Nephron (organoid): ENCODE data around the gene MPPED1.

Source experiments
- H3K27ac Mint-ChIP-seq, 3 experiments: 2 replicates each; pipeline ENCODE4 v1.8.0; 2020; ENCODE audit warnings: mixed read lengths in 3 of 3, mild to moderate bottlenecking in 2 of 3, moderate library complexity in 1 of 3
- H3K27me3 Mint-ChIP-seq: 2 replicates; pipeline ENCODE4 v1.8.0; 2021; ENCODE audit warnings: low read depth, mild to moderate bottlenecking, moderate library complexity, mixed read lengths
- H3K36me3 Mint-ChIP-seq: 2 replicates; pipeline ENCODE4 v1.8.0; 2020; ENCODE audit warnings: low read depth, mixed read lengths
- H3K4me1 Mint-ChIP-seq: 2 replicates; pipeline ENCODE4 v1.8.0; 2020; ENCODE audit warnings: mixed read lengths
- H3K4me3 Mint-ChIP-seq, 3 experiments: 2 replicates each; pipeline ENCODE4 v1.8.0; 2020; ENCODE audit warnings: mild to moderate bottlenecking in 3 of 3, mixed read lengths in 3 of 3, moderate library complexity in 2 of 3
- H3K9me3 Mint-ChIP-seq: 2 replicates; pipeline ENCODE4 v1.8.0; 2020; ENCODE audit warnings: mixed read lengths
- CTCF ChIP-seq, 3 experiments: fragments of 200-600 bp; sonication (generic); IDR thresholded peaks; one replicate each; pipeline ENCODE4 v1.5.0; 2021; ENCODE audit warnings: antibody characterized with exemption in 3 of 3; ENCODE audit not compliant: unreplicated experiment in 3 of 3

The MPPED1 gene

GRCh38 chr22:43471606-43472135, 59.9 kb downstream of the MPPED1 start:
- Mint-ChIP-seq H3K9me3 (no peaks in the 10 kb centered on the region), H3K27ac (no peak overlapping the region), H3K4me1 (peaks cover 9% of the 10 kb centered on the region), H3K4me3 (no peak overlapping the region), H3K36me3 (no peaks in the 10 kb centered on the region), H3K27me3 (peaks cover 21% of the 10 kb centered on the region)
- no peak for TF ChIP-seq CTCF (IDR thresholded peaks at IDR 0.05; ENCODE audit: unreplicated experiment in 3 of 3)

DNA sequence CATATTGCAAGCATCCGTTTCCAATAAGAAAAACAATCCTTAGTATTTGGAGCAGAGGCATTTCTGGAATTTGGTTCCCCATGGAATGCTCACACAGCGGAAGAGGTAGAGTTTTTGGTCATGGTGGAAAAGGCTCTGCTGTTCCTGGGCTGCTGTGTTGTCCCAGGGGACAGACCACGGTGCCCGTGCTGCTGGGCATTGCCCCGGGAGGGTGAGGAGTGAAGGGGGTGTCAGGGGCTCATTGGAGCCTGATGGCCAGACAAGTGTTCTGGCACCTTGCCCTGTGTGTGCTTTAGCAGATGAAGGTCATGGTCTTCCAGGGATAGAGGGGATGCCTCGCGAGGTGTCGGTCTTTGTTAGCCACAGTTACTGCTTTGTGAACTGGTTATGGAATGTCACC, 61.2 kb downstream of the MPPED1 start:
- Mint-ChIP-seq H3K4me1 (no peaks in the 10 kb centered on the region), H3K27me3 (peaks cover 17% of the 10 kb centered on the region), H3K27ac (no peak overlapping the region), H3K4me3 (no peak overlapping the region), H3K36me3 (no peaks in the 10 kb centered on the region), H3K9me3 (no peaks in the 10 kb centered on the region)
- no peak for TF ChIP-seq CTCF (IDR thresholded peaks at IDR 0.05; ENCODE audit: unreplicated experiment in 3 of 3)

GRCh38 chr22:43473441-43473840, 61.6 kb downstream of the MPPED1 start:
- Mint-ChIP-seq H3K4me3 (no peak overlapping the region), H3K27ac (no peak overlapping the region), H3K4me1 (no peaks in the 10 kb centered on the region), H3K9me3 (no peaks in the 10 kb centered on the region), H3K36me3 (no peaks in the 10 kb centered on the region), H3K27me3 (peaks cover 16% of the 10 kb centered on the region)
- no peak for TF ChIP-seq CTCF (IDR thresholded peaks at IDR 0.05; ENCODE audit: unreplicated experiment in 3 of 3)

DNA sequence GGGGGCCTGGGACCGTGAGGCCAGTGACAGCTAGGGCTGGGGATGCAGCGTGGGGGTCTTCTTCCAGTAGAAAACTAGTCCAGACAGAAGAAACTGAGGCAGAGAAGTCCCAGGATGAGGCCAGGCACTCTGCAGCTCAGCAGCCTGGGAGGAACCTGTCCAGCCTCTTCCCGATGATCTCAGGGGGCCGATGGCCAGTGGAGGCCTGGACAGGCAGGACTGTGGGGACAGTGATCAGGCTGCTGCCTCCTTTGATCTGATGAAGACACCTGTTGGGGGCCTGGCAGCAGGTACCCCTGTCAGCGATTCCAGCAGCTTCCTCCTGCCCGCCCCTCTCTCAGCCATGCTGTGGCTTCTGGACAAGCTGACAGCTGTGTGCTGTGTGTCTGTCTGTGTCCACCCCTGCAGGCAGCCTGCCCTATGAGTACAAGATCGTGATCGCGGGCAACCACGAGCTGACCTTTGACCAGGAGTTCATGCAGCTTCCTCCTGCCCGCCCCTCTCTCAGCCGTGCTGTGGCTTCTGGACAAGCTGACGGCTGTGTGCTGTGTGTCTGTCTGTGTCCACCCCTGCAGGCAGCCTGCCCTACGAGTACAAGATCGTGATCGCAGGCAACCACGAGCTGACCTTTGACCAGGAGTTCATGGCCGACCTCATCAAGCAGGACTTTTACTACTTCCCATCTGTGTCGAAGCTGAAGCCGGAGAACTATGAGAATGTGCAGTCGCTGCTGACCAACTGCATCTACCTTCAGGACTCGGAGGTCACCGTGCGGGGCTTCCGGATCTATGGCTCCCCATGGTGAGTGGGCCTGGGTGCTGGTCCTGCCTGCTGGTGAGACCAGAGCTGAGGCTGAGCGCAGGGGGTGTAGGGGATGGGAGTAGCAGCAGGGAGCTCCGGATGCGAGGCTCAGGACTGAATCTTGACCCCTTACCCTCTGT, 62.6 kb downstream of the MPPED1 start:
- Mint-ChIP-seq H3K9me3 (no peaks in the 10 kb centered on the region), H3K27me3 (peaks cover 18% of the 10 kb centered on the region), H3K4me3 (no peak overlapping the region), H3K36me3 (no peaks in the 10 kb centered on the region), H3K27ac (no peak overlapping the region), H3K4me1 (no peaks in the 10 kb centered on the region)
- TF ChIP-seq CTCF (IDR thresholded peaks at IDR 0.05; ENCODE audit: unreplicated experiment in 3 of 3), result no peak

- no peak overlapping the region for H3K27ac Mint-ChIP-seq
- H3K4me1 Mint-ChIP-seq, result no peaks in the 10 kb centered on the region
- no peak overlapping the region for H3K4me3 Mint-ChIP-seq
- no peak for TF ChIP-seq CTCF (IDR thresholded peaks at IDR 0.05; ENCODE audit: unreplicated experiment in 3 of 3)
- no peaks in the 10 kb centered on the region for H3K9me3 Mint-ChIP-seq
- H3K27me3 Mint-ChIP-seq, result peaks cover 10% of the 10 kb centered on the region
- H3K36me3 Mint-ChIP-seq, result no peaks in the 10 kb centered on the region
Observed at GRCh38 chr22:43475549-43476076, 63.8 kb downstream of the MPPED1 start.
